OCI-LY7 (cell line): ENCODE measurements around the gene BAG5. TPM values are rescaled to one million over a fixed set of nuclear protein-coding genes. Genes with fewer than 3 reads are reported as not detected.

Experiments used
- BruUV-seq: library from RNA; stranded (reverse); fragments of 400-500 nt; replicated peaks from 2 replicates; lab custom pipeline; 2021; lab: Mats Ljungman, UMichigan
- CTCF ChIA-PET: fragments of 300-600 bp; sonication (Branson Sonifier 250); formaldehyde crosslinking; loops from one replicate; lab custom pipeline; 2022; ENCODE audit warnings: antibody characterized with exemption; ENCODE audit not compliant: unreplicated experiment; lab: Charles Lee
- POLR2A ChIA-PET: fragments of 300-600 bp; sonication (Branson Sonifier 250); formaldehyde crosslinking; loops from one replicate; lab custom pipeline; 2022; ENCODE audit warnings: antibody characterized with exemption; lab: Charles Lee
- DNase-seq: peaks from one replicate; pipeline ENCODE4 v3.0.0-alpha.2; 2015; ENCODE audit warnings: low spot score
- H2AFZ ChIP-seq: fragments of 200-600 bp; sonication (generic), shearing (Covaris generic); 2 replicates; pipeline ENCODE4 v1.6.1; 2014; ENCODE audit warnings: mild to moderate bottlenecking, antibody characterized with exemption, low read length, moderate library complexity
- H3K27ac ChIP-seq: fragments of 200-600 bp; sonication (generic); 2 replicates; pipeline ENCODE4 v1.5.1; 2014; ENCODE audit warnings: mixed run types, low read depth, mild to moderate bottlenecking, moderate library complexity, low read length, inconsistent platforms; ENCODE audit not compliant: poor library complexity, severe bottlenecking
- H3K36me3 ChIP-seq: fragments of 200-600 bp; sonication (generic); 2 replicates; pipeline ENCODE4 v1.6.1; 2014; ENCODE audit warnings: mild to moderate bottlenecking, antibody characterized with exemption, low read length, moderate library complexity, mixed read lengths; ENCODE audit not compliant: insufficient read depth
- H3K4me1 ChIP-seq: fragments of 200-600 bp; sonication (generic); 2 replicates; pipeline ENCODE4 v1.5.1; 2014; ENCODE audit warnings: mild to moderate bottlenecking, low read length; ENCODE audit not compliant: insufficient read depth, poor library complexity, severe bottlenecking
- H3K4me2 ChIP-seq: fragments of 200-600 bp; sonication (generic); 2 replicates; pipeline ENCODE4 v1.6.1; 2014; ENCODE audit warnings: mild to moderate bottlenecking, low read length
- H3K4me3 ChIP-seq: fragments of 200-600 bp; sonication (generic); 2 replicates; pipeline ENCODE4 v1.5.1; 2014; ENCODE audit warnings: mild to moderate bottlenecking, low read depth, low read length; ENCODE audit not compliant: poor library complexity, severe bottlenecking
- H3K79me2 ChIP-seq: fragments of 200-600 bp; sonication (generic); 2 replicates; pipeline ENCODE4 v1.6.1; 2016; ENCODE audit warnings: low read depth, mild to moderate bottlenecking, low read length, moderate library complexity, mixed read lengths; ENCODE audit not compliant: insufficient read depth
- H3K9me2 ChIP-seq: fragments of 200-600 bp; sonication (generic); 2 replicates; pipeline ENCODE4 v1.6.1; 2016; ENCODE audit warnings: mild to moderate bottlenecking, low read length, mixed read lengths; ENCODE audit not compliant: insufficient read depth
- H3K9me3 ChIP-seq: fragments of 200-600 bp; sonication (generic); 2 replicates; pipeline ENCODE4 v1.6.1; 2014; ENCODE audit warnings: mild to moderate bottlenecking, mixed run types, low read length, mixed read lengths
- H4K20me1 ChIP-seq: fragments of 200-600 bp; sonication (generic); 2 replicates; pipeline ENCODE4 v1.6.1; 2014; ENCODE audit warnings: mild to moderate bottlenecking, antibody characterized with exemption, low read length, moderate library complexity, mixed read lengths; ENCODE audit not compliant: insufficient read depth
- EZH2phosphoT487 ChIP-seq: fragments of 200-600 bp; sonication (generic); IDR thresholded peaks from 2 replicates; pipeline ENCODE4 v1.6.1; 2018; ENCODE audit warnings: low read depth, borderline replicate concordance, mild to moderate bottlenecking, mixed run types, antibody characterized with exemption, low read length, moderate library complexity, mixed read lengths
- intact Hi-C: fragments of 100-400 bp; cut with micrococcal nuclease; formaldehyde crosslinking; loops from one replicate; pipeline ENCODE4 v1.10.0; 2022; ENCODE audit not compliant: unreplicated experiment
- total RNA-seq, 2 experiments: library from RNA; depleted of rRNA in 1 of 2; stranded (reverse); fragments of >200 nt in 1 of 2; shearing (Covaris generic) in 1 of 2; gene quantifications; 2 replicates each; pipeline ENCODE4 v1.2.3, GENCODE V29; 2014 to 2022
- TF ChIP-seq, protein P1 (sequence below): fragments of 200-600 bp; sonication (generic); conservative IDR thresholded peaks from 2 replicates; pipeline ENCODE4 v1.5.1; 2014; ENCODE audit warnings: mild to moderate bottlenecking, antibody characterized with exemption, low read length, moderate library complexity, mixed read lengths

BAG5 gene
- total RNA-seq, 2 experiments from 2014 or later = 29.2 to 38.7 TPM

DNA sequence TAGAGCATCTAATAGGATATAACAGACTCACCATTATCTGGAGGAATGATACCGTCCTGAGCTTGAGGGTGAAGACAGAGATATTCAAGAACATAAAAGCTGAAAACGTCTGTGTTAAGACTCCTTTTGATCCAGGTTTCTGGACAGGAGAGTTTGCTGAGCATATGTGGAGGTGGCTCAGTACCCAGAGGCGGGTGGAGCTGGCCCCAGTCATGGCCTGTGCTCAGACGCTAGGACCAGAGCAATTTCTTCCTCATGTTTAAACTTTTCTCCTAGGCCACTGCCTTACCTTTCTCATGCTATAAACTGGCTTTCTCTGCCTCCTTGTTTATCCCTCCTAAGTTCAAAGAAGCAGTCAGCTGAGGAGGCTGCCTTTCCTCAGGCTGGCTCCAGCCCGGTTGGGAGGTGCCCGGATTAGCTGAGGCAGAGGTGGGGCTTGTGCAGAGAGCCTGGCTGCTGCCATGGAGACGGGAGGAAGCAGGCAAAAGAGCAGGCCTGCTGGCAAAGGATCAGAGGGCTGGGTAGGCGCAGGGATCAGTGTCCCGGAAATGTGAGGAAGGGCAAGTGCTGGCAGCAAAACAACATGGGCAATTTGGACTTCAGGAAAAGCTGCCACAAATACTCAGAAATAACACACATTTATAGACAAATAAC lies 14.0 kb upstream of the BAG5 start:
- Histone ChIP-seq H3K9me3 (no peaks in the 10 kb centered on the region), H3K4me3 (no peak overlapping the region), H3K36me3 (peaks cover 51% of the 10 kb centered on the region), H3K4me1 (no peaks in the 10 kb centered on the region), H3K79me2 (no peaks in the 10 kb centered on the region), H3K4me2 (no peak overlapping the region), H3K27ac (no peak overlapping the region), H4K20me1 (no peaks in the 10 kb centered on the region), H3K9me2 (no peaks in the 10 kb centered on the region), H2AFZ (no peak overlapping the region)
- TF ChIP-seq, protein P1, sequence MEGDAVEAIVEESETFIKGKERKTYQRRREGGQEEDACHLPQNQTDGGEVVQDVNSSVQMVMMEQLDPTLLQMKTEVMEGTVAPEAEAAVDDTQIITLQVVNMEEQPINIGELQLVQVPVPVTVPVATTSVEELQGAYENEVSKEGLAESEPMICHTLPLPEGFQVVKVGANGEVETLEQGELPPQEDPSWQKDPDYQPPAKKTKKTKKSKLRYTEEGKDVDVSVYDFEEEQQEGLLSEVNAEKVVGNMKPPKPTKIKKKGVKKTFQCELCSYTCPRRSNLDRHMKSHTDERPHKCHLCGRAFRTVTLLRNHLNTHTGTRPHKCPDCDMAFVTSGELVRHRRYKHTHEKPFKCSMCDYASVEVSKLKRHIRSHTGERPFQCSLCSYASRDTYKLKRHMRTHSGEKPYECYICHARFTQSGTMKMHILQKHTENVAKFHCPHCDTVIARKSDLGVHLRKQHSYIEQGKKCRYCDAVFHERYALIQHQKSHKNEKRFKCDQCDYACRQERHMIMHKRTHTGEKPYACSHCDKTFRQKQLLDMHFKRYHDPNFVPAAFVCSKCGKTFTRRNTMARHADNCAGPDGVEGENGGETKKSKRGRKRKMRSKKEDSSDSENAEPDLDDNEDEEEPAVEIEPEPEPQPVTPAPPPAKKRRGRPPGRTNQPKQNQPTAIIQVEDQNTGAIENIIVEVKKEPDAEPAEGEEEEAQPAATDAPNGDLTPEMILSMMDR = no peak
- no peak for TF ChIP-seq EZH2phosphoT487
- no peak for DNase-seq
- intact Hi-C loops = no loop called here
- CTCF ChIA-PET = no interaction called here
- no TSS peak for BruUV-seq
- POLR2A ChIA-PET = interaction anchor here (1.1 kb wide), 1 partner anchor 15 kb away, joined by 3 read pairs; no protein-coding TSS in a partner anchor

GRCh38 chr14:103574707-103575285 lies 12.3 kb upstream of the BAG5 start:
- no TSS peak for BruUV-seq
- Histone ChIP-seq H2AFZ (no peak overlapping the region), H3K4me3 (no peak overlapping the region), H3K4me2 (no peak overlapping the region), H3K9me3 (no peaks in the 10 kb centered on the region), H3K27ac (no peak overlapping the region), H4K20me1 (no peaks in the 10 kb centered on the region), H3K4me1 (no peaks in the 10 kb centered on the region), H3K36me3 (peaks cover 50% of the 10 kb centered on the region), H3K9me2 (no peaks in the 10 kb centered on the region), H3K79me2 (no peaks in the 10 kb centered on the region)
- intact Hi-C loops = loop anchor here (5.0 kb wide), 1 partner anchor 233 kb away; no protein-coding TSS in a partner anchor
- CTCF ChIA-PET = interaction anchor here (0.7 kb wide), 1 partner anchor 923 kb away, joined by 3 read pairs; no protein-coding TSS in a partner anchor
- no peak for DNase-seq
- POLR2A ChIA-PET = interaction anchor here (0.6 to 0.9 kb wide), 3 partner anchors 15 to 936 kb away, joined by 3 read pairs; no protein-coding TSS in a partner anchor
- no peak for TF ChIP-seq EZH2phosphoT487
- TF ChIP-seq, protein P1 = no peak
